Measurements from ENCODE around the gene ETFB.
"Not testable (repeated sequence)": the region's sequence is repeated elsewhere in the genome, so short reads cannot be mapped to it uniquely, and the experiment has no call there.

ETFB gene

DNA sequence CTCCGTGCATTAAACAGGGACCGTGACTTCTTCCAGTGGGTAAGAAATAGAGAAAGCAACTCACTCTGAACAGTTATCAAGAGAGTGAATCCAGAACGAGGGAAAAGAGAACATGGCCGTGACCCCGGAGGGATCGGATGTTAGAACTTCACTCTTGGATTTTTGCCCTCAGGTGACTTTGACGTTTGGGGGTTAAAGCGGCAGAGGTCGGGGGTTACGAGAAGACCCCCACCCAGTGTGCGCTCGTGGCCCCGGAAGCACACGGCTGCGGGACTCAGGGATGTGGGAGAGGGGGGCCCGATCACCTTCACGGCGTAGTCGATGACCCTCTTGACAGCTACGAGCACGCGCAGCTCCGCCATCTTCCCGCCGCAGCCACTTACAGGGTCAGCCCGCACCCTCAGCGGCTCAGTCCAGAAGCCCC, at the start of gene ETFB:
TSS of gene ETFB (minus strand) at position 424 of the 424 bp plus-strand sequence. CDS start at position 362, 62 bp downstream.
- DNase-seq (ENCODE audit: low read depth in 2 of 2) = no peak

DNA sequence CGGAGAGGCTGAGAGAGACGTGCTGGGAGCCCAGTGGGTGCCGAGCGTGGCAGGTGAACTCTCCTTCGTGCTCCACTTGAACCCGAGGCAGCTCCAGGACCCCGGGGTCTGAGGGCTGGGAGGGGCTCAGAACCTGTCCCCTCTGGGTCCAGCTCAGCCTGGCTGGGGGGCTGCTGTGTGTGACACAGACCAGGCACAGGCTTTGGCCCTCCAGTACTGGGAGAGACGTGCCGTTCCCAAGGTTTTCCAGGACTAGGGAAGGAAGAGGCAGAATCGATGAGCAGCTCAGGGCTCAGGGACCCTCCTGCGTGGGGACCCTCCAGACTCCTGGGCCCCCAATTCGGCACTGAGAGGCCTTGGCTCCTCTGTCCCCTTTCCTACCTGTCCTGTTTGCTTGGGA, 49.0 kb upstream of the ETFB start:
- DNase-seq (ENCODE audit: low read depth in 2 of 2) = no peak

GRCh38 chr19:51410950-51411748, 45.0 kb upstream of the ETFB start:
- no peak for DNase-seq (ENCODE audit: low read depth in 2 of 2)

GRCh38 chr19:51407511-51408131, 41.4 kb upstream of the ETFB start:
- DNase-seq (ENCODE audit: low read depth in 2 of 2) = no peak

- DNase-seq (ENCODE audit: low read depth in 2 of 2) = no peak
Observed at GRCh38 chr19:51402117-51402516, 35.9 kb upstream of the ETFB start.

- not testable (repeated sequence) for DNase-seq (ENCODE audit: low read depth in 2 of 2)
Observed at GRCh38 chr19:51399936-51400335, 33.7 kb upstream of the ETFB start.

GRCh38 chr19:51399231-51399630, 33.0 kb upstream of the ETFB start:
- DNase-seq (ENCODE audit: low read depth in 2 of 2) = no peak

- DNase-seq (ENCODE audit: low read depth in 2 of 2) = no peak
Observed at GRCh38 chr19:51398096-51398704, 32.0 kb upstream of the ETFB start.

- not testable (repeated sequence) for DNase-seq (ENCODE audit: low read depth in 2 of 2)
Observed at GRCh38 chr19:51397453-51397852, 31.3 kb upstream of the ETFB start.

DNA sequence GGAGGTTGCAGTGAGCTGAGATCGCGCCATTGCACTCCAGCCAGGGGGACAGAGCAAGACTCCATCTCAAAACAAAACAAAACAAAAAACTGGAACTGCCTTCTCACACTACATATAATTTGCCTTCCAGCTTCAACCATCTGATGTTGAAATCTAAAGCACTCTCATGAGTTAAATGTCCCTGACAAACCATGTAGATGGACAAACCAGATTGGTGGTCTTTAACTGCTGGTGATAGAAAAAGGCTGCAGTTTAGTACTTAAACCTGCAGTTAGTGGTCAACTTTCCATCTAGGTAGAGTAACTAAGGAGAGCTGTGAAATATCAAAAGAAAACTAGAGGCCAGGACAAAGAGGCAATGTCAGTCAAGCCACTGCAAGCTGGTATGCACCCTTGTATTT, 30.0 kb upstream of the ETFB start:
- DNase-seq (ENCODE audit: low read depth in 2 of 2) = no peak

DNA sequence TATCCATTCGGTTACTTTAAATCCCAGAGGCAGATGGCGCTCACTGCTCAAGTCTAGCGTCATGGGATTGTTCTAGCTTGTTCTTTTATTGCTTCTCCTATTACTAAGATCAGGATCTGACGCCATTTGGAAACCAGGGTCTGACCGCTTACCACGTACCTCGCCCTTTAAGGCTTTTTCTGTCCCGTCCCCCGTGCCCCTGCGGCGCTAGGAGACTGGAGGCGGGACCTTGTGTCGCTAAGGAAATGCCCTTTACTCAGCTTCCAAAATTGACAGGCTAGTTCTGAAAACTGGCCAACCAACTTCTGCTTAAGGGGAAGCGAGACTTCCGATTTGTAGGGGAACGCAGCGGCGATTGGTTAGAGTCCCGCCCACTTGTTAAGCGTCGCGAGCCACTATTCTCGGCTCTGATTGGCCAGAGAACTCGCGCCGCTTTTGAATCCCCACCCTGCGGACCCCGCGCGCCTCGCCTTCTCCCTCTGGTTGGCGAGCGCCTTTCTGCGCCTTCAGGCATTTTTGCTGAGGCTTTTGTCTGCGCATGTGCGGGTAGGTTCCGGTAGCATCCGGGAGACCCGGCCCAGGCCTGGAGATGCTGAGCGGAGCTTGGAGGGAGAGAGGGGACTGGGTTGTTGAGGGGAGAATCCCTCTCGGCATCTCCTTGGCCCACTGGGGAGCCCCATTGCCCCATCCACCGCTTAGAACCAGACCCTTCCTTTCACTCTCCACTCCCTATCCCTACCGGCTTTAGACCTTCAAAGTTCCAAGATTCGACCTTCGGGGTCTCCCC, 28.1 kb upstream of the ETFB start:
- DNase-seq (ENCODE audit: low read depth in 2 of 2) = peak; percentile 94 to 96

DNA sequence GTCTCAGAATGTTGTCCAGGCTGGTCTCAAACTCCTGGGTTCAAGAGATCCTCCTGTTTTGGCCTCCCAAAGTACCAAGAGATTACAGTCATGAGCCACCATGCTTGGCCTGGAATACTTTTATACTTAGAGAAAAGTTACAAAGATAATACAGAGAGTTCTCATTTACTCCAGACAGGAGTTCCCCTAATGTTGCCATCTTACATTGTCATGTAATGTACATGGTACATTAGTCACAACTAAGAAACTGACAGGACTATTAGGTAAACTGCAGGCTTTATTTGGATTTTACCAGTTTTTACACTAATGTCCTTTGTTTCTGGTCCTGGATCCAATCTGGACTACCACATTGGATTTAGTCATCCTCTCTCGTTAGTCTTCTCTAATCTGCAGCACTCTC, 26.5 kb upstream of the ETFB start:
- DNase-seq (ENCODE audit: low read depth in 2 of 2) = no peak

DNA sequence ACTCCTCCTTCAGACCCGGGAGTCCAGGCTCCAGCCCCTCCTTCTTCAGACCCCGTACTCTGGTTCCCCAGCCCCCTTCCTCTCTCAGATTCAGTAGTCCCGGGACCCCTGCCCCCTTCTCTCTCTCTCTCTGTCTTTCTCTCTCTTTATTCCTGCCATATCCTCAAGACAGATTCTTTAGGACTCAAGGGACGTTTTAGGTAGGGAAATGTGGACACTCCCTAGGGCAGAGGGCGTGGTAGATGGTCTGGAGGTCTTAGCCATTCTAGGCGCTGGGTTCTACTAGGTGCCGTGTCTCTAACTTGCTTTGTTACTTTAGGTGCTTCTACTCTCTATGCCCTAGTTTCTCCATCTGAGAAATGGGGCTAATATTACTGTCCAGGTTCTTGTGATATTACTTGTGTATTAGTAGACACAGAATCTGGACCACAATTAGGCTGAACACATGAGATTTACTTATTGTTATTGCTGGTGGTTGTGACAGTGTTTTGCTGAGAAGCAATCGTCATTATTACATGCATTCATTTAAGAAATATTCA, 25.0 kb upstream of the ETFB start:
- no peak for DNase-seq (ENCODE audit: low read depth in 2 of 2)

DNA sequence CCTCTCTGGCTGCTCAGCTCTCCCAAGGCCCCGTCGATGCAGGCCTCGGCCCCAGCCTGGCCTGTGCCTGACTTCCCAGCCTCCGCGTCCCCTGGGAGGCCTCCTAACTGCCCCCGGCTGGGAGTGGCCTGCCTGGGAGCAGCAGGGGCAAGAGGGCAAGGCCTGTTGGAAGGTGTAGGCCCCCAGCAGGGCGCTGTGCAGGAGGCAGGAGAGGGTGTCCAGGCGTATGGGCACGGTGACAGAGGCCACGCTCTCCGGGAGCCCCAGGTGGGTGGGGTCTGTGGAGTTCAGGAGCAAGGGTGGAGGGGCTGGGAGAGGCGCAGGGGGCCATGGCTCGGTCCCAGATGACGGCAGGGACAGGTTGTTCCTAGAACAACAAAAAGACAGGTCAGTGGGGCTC, 23.0 kb upstream of the ETFB start:
- no peak for DNase-seq (ENCODE audit: low read depth in 2 of 2)

DNA sequence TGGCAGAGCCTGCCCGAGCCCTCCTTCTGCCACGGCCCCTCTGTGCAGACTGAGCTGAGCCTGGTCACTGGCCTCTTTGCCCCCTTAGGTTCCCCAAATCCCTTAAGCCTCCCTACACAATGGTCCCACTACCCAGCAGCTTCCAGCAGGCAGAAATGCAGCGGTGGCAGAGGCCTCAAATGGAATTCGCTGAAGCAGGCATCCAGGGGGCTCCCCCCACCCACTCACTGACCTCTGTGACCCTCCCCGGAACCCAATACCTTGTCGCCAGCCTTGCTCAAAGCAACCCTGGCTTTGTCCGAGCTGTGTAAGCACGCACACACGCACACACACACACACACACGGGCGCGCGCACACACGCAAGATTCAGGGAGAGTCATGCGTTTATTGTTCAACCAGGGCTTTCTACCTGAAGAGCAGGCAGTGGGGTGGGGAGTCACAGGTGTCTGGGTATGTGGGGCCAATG, 21.8 kb upstream of the ETFB start, which contains the start of gene LIM2:
TSS of gene LIM2 (minus strand) at position 51 of the 466 bp plus-strand sequence. CDS start 531 bp downstream, outside the sequence.
- DNase-seq (ENCODE audit: low read depth in 2 of 2) = no peak

DNA sequence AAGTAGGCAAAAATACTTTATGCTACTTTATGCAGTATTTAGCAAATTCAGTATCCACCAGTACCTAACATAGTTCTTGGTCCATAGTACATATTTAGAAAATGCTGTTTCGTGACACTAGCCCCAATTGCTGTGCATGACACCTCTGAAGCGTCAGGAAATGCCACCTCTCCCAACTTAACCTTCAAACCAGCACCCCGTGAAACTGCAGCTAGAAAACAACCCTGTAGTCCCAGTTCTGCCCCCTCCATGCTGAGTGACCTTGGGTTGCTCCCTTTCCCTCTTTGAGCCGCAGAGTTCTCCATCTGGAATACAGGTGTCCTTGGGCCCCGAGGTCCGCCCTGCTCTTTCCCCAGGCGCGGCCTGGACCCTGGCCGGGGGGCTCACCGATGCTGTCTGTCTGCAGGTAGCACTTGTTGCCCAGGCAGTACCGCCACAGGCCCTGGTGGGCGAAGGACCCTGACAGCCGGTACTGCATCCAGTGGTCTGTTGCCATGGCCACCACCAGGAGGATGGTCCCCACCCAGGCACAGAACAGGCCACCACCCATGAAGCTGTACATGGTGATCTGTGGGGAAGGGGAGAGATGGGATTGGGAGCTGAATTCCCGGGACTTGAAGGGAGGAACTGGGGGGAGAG, 20.8 kb upstream of the ETFB start:
- no peak for DNase-seq (ENCODE audit: low read depth in 2 of 2)

GRCh38 chr19:51382004-51382403, 15.8 kb upstream of the ETFB start:
- DNase-seq (ENCODE audit: low read depth in 2 of 2) = no peak

- no peak for DNase-seq (ENCODE audit: low read depth in 2 of 2)
Observed at GRCh38 chr19:51380379-51380778, 14.2 kb upstream of the ETFB start.

GRCh38 chr19:51377422-51377821, 11.2 kb upstream of the ETFB start:
- no peak for DNase-seq (ENCODE audit: low read depth in 2 of 2)

DNA sequence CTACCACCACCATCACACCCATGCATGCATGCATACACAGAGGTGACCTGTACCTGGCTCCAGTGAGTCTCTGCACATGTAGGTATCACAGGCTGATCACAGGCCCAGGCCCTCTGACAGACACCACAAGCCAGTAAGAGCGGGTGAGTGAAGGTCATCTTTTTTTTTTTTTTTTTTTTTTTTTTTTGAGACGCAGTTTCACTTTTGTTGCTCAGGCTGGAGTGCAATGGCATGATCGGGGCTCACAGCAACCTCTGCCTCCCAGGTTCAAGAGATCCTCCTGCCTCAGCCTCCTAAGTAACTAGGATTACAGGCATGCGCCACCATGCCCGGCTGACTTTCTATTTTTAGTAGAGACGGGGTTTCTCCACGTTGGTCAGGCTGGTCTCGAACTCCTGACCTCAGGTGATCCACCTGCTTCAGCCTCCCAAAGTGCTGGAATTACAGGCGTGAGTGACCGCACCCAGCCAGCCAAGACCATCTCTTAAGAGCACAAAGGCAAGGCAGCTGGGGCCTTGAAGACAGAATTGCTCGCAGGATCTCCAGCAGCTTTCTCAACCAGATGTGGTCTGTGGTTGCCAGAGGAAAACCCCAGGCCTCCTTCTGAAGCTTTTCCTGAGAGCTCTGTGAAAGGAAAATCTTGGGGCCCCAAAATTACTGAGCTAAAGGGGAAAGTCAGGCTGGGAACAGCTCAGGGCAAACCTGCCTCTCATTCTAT, 9.5 kb upstream of the ETFB start:
- peak in 1 of 2 donors; percentile 40 for DNase-seq (ENCODE audit: low read depth in 2 of 2)
